GM13977 (cell line): ENCODE results near the gene RHBDF2.

Experiments used
- DNase-seq: peaks from one replicate; pipeline ENCODE4 v3.0.0; 2012; ENCODE audit warnings: low spot score
- in situ Hi-C: fragments of 300-500 bp; cut with MboI; formaldehyde crosslinking; loops from one replicate; pipeline ENCODE4 v1.12.0; 2022; ENCODE audit warnings: low sequenced_read_pairs, low pct_unique_long_range_greater_than_20kb, mixed read lengths, inconsistent platforms; ENCODE audit not compliant: unreplicated experiment
- TF ChIP-seq, protein P1 (sequence below): IDR thresholded peaks from 2 replicates; pipeline ENCODE4 v1.5.1; 2012; ENCODE audit warnings: mild to moderate bottlenecking, control low read depth; ENCODE audit not compliant: insufficient read depth; ENCODE audit errors: extremely low read depth, missing control alignments

The RHBDF2 gene

DNA sequence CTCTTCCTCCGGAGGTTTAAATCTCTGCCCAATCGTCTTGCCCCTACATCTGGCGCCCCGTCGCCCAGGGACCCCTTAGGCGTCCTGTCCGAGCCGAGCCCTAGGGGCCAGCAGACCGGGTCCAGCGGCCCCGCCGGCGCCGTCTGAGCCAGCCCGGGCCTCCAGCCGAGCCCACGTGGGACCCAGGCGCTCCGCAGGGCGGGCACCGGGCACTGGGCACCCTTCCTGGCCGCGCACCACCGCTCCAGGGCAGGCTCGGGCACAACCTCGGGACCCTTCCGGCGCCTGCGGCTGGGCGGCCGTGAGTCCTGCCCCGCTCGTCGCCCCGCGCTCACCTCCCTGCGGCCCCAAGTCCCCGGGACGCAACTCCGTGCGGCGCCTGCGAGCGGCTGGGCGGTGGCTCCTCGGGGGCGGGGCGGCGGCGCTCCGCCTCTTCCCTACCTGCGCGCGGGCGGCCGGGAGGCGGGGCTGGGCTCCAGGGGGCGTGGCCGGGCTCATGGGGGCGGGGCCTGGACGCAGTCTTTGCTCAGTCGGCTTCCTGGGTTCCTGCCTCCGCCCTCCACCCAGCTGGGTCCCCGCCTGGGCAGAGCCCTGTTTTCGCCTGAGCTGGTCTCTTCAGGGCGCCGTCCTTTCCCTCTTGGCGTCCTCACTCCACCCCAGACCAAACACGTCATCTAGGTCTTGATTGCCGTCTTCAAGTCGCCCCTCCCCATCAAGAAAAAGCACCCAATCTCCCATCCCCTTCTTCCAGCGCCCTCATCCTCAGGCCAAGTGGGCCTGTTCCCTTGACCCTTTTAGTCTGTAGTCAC lies at the start of gene RHBDF2:
Gene RHBDF2, minus strand, starts transcription at position 406 of the 809 bp plus-strand sequence. CDS start 19,899 bp downstream, outside the sequence.
- in situ Hi-C loops = no loop called here
- peak; percentile 98 for DNase-seq
- TF ChIP-seq, protein P1, sequence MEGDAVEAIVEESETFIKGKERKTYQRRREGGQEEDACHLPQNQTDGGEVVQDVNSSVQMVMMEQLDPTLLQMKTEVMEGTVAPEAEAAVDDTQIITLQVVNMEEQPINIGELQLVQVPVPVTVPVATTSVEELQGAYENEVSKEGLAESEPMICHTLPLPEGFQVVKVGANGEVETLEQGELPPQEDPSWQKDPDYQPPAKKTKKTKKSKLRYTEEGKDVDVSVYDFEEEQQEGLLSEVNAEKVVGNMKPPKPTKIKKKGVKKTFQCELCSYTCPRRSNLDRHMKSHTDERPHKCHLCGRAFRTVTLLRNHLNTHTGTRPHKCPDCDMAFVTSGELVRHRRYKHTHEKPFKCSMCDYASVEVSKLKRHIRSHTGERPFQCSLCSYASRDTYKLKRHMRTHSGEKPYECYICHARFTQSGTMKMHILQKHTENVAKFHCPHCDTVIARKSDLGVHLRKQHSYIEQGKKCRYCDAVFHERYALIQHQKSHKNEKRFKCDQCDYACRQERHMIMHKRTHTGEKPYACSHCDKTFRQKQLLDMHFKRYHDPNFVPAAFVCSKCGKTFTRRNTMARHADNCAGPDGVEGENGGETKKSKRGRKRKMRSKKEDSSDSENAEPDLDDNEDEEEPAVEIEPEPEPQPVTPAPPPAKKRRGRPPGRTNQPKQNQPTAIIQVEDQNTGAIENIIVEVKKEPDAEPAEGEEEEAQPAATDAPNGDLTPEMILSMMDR = no peak

DNA sequence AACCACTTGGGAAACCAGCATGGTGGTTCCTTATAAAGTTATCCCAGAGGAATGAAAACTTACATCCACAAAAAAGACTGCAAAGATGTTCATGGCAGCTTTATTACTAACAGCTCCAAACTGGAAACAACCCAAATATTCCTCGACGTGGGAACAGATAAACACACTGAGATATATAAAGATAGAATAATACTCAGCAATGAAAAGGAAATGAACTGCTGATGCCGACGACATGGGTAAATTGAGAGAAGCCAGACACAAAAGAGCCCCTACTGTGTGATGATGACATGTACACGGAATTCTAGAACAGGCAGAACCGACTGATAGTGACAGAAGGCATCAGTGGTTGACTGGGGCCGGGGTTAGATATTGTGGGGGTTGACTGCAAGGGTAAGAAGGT lies 48.3 kb upstream of the RHBDF2 start:
- DNase-seq = no peak
- TF ChIP-seq, protein P1 = no peak
- in situ Hi-C loops = no loop called here

DNA sequence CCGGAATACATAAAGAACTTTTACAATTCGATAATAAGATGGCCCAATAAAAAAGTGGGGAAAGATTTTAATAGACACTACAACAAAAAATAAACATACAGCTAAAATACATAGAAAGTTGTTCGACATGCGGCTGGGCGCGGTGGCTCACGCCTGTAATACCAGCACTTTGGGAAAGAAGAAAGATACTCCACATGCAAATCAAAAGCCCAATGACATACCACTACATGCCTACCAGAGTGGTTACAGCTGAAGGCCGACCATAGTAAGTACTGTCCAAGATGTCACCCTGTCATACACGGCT lies 47.9 kb upstream of the RHBDF2 start:
- TF ChIP-seq, protein P1 = no peak

DNA sequence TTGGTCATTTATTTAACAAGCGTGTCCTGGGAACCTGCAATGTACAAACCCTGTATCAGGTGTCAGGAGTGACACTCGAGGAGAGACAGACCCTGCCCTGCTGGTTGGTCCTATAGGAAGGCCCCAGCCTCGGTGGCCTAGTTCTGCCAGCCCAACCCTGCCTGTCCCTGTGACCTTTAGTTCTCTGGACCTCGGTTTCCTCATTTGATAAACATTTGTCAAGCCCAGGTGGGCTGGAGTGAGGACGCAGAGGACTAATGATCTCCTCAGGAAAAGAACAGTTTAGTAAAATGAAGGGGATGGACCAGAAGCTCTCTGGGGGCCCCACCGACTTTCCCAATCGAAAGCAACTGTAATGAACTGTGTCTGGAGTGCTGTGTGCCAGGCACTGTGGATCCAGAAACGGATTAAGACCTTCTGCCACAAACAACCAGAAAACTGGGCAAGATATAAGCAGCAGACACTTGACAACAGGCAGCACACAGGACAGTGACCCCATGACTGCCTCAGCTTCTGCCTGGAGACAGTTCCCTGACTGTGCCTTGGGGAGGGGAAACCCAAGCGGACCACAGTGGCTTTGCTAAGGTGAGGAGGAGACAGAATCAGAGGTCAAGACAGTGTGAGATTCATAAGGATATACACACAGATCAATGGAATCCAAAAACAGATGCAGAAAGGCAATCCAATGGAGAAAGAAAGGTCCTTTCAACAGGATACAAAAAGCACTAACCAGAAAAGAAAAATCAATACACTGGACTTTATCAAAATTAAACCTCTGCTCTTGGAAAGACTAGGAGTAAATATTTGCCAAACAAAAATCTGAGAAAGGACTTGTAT lies 47.4 kb upstream of the RHBDF2 start:
- in situ Hi-C loops = no loop called here
- DNase-seq = no peak
- TF ChIP-seq, protein P1 = no peak

More for the DNA sequence above, 47.9 kb upstream of the RHBDF2 start:
- in situ Hi-C loops = no loop called here
- no peak for DNase-seq

DNA sequence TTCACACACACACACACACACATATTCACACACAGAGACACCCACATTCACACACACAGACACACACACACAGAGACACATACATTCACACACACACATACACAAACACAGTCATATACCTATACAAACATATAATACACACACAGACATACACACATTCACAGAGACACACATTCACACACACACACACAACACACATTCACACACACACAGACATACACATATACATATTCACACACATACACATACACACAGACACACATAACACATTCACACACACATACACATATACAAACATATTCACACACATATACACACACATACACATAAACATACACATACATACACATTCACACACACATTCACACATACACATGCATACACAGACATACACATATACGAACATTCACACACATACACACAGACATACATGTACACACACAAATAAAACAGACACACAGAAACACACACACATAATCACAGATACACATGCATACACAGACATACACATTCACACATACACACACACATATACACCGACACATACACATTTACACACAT lies 46.5 kb upstream of the RHBDF2 start:
- DNase-seq = no peak
- TF ChIP-seq, protein P1 = no peak
- in situ Hi-C loops = no loop called here

DNA sequence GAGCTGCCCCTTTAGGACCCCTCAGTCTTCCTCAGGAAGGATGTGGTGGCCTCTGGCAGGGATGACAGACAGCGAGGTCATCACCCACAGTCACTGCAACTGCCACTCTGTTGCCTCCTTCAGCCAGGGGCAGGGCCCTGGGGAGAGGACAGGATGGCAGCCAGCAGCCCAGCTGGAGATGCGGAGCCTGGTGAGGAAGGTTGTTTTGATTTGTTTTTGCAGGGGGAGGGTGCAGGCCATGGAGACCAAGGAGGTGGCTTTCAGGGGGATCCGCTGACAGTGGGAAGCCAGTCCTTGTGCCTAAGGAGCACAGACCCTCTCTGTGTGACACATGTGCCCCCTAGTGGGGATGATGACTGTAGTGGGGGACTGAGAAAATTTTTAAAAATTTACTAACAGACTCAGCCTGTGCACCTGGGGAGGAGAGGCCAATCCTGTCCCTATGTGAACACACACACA lies 46.0 kb upstream of the RHBDF2 start:
- TF ChIP-seq, protein P1 = peak; percentile 73
- in situ Hi-C loops = no loop called here
- DNase-seq = peak; percentile 78
